T-helper 17 cell (primary cell): Measurements from ENCODE around the gene NFIB. TPM values are rescaled to one million over a fixed set of nuclear protein-coding genes. Genes with fewer than 3 reads are reported as not detected.

Experiments used
- ATAC-seq: fragments of 150-1000 bp; cut with Tn5 transposase; 2 replicates; pipeline ENCODE4 v1.10.0; 2021; ENCODE audit warnings: mild to moderate bottlenecking, moderate library complexity
- DNase-seq, 3 donors: peaks; one replicate each; pipeline versions ENCODE4 v3.0.0 to v3.0.0-alpha.2; 2020 to 2021
- H3K9me3 ChIP-seq: one replicate; pipeline ENCODE4 v1.7.0; 2013; ENCODE audit warnings: low read length, mild to moderate bottlenecking; ENCODE audit not compliant: control insufficient read depth, poor library complexity, severe bottlenecking
- H3K27ac Mint-ChIP-seq: one replicate; pipeline ENCODE4 v1.8.0; 2022; ENCODE audit warnings: mild to moderate bottlenecking, moderate library complexity, mixed read lengths
- H3K27me3 Mint-ChIP-seq: one replicate; pipeline ENCODE4 v1.8.0; 2022; ENCODE audit warnings: mixed read lengths
- H3K36me3 Mint-ChIP-seq: one replicate; pipeline ENCODE4 v1.8.0; 2022; ENCODE audit warnings: low read depth, mixed read lengths
- H3K4me1 Mint-ChIP-seq: one replicate; pipeline ENCODE4 v1.8.0; 2022; ENCODE audit warnings: mild to moderate bottlenecking, mixed read lengths
- H3K4me3 Mint-ChIP-seq: one replicate; pipeline ENCODE4 v1.8.0; 2022; ENCODE audit warnings: mild to moderate bottlenecking, moderate library complexity, mixed read lengths
- total RNA-seq, 4 donors: library from RNA in 2 of 4; stranded (reverse) in 2 of 4; gene quantifications; one replicate each; pipeline ENCODE4 v1.2.3 and lab custom pipeline; 2022 to 2026

Gene NFIB
- total RNA-seq, 2 donors from 2014 or later, result 0.12 to 0.76 TPM

DNA sequence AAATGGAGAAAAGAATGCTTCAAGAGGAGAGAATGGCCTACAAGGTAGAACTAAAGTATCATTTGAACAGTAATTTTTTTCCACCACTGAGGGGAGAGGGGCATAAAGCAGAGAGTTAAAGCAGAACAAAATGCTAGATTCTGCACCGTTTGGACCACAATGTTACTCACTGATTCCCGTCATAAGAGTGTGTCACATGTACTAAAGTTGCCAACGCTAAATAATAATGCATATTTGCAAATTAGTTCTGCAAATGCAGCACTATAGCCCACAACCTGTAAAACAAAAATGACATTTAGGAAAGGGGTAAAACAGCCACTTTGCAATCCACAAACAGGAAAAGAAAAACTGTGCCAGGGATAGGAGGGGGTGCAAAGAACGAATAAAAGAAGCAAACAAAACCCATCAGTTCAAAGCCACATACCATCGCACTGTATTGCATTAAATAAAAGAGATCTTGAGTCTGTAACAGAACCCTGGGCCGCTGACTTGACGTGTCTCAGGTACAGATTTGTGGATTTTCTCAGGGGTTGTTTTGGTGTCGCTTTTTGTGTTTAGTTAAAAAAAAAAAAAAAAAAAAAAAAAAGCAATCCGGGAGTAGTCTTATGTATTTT lies 7.7 kb upstream of the NFIB start:
- peak overlapping the region; percentile 94 for H3K4me3 Mint-ChIP-seq
- ATAC-seq, result no peak
- H3K4me1 Mint-ChIP-seq, result peaks cover 22% of the 10 kb centered on the region
- peaks cover 23% of the 10 kb centered on the region for H3K27me3 Mint-ChIP-seq
- H3K9me3 ChIP-seq, result no peaks in the 10 kb centered on the region
- peaks cover 4% of the 10 kb centered on the region for H3K36me3 Mint-ChIP-seq
- DNase-seq, result no peak
- H3K27ac Mint-ChIP-seq, result peak overlapping the region; percentile 6

GRCh38 chr9:14320271-14321181 lies 6.6 kb upstream of the NFIB start:
- Mint-ChIP-seq H3K27me3 (peaks cover 31% of the 10 kb centered on the region), H3K27ac (peak overlapping the region; percentile 6), H3K36me3 (peaks cover 4% of the 10 kb centered on the region), H3K4me1 (peaks cover 24% of the 10 kb centered on the region), H3K4me3 (peak overlapping the region; percentile 42)
- no peak for DNase-seq
- no peak for ATAC-seq
- no peaks in the 10 kb centered on the region for H3K9me3 ChIP-seq

DNA sequence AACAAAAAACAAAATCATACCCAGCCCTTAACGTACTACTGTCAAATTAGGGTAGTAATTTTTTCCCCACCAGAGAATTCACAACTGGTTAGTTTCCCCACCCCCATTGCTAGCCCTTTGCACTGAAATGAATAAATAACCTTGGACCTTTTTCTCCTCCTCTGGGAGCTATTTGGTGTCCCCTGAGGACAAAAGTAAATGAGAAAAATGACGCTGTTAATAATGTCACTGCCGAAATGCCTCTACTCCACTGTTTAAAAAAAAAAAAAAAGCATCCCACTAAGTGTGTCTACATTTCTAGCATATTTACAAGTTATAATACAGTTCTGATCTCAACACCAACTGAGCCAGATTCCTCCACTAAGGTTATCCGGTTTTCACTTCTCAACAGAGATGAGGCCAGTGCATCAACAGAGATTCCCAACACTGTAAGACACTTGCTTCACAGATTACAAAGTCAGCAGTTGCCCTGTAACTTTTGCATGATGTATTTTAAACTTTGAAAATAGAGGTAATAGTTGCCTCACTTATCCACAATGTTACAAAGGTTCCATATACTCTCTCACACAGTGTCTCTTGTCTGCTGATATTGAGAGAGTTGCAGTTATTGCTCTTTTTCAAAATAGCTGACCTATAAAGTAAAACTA lies 5.1 kb upstream of the NFIB start:
- no peaks in the 10 kb centered on the region for H3K9me3 ChIP-seq
- no peak for ATAC-seq
- no peak overlapping the region for H3K27ac Mint-ChIP-seq
- peaks cover 31% of the 10 kb centered on the region for H3K27me3 Mint-ChIP-seq
- no peak overlapping the region for H3K4me3 Mint-ChIP-seq
- DNase-seq, result no peak
- peaks cover 30% of the 10 kb centered on the region for H3K4me1 Mint-ChIP-seq
- H3K36me3 Mint-ChIP-seq, result peaks cover 9% of the 10 kb centered on the region

GRCh38 chr9:14318361-14318760 lies 4.4 kb upstream of the NFIB start:
- ATAC-seq, result no peak
- no peak for DNase-seq
- Mint-ChIP-seq H3K4me3 (no peak overlapping the region), H3K27me3 (peaks cover 36% of the 10 kb centered on the region), H3K4me1 (peaks cover 33% of the 10 kb centered on the region), H3K27ac (no peak overlapping the region), H3K36me3 (peaks cover 12% of the 10 kb centered on the region)
- H3K9me3 ChIP-seq, result no peaks in the 10 kb centered on the region

DNA sequence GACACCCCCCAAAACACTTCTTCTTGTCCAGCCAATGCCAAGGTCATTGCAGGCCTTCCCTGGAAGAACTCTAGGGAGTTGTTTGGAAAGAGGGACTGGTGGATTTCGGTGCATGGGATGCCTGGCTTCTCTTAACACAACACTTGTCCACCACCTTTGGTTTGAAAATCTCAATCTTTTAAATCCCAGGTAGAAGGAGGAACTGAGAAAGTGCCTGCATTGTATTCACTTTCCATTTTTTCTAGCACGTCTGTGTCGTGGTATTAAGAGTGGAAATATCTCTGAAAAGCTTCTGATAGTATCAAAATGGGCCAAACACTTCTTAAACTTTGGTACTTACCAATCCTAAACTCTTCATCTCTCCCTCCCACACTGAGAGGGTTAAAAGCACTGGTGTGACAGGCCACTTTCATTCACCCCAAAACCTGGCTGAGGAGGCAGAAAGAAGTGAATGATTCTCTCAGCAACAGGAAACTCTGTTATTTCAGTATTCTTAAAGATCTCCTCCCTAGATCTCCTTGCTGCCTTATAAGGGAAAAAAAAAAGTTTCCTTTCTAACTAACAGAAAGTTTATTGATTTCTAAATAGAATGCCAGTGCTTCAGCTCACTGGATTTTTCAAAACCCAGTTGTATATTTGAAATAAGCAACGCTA lies 3.9 kb upstream of the NFIB start:
- peaks cover 34% of the 10 kb centered on the region for H3K27me3 Mint-ChIP-seq
- no peak for DNase-seq
- peaks cover 12% of the 10 kb centered on the region for H3K36me3 Mint-ChIP-seq
- no peaks in the 10 kb centered on the region for H3K9me3 ChIP-seq
- ATAC-seq, result no peak
- no peak overlapping the region for H3K4me3 Mint-ChIP-seq
- no peak overlapping the region for H3K27ac Mint-ChIP-seq
- peaks cover 30% of the 10 kb centered on the region for H3K4me1 Mint-ChIP-seq

GRCh38 chr9:14316602-14317300 lies 2.8 kb upstream of the NFIB start:
- DNase-seq (no peak), ATAC-seq (no peak)
- Mint-ChIP-seq H3K27me3 (peaks cover 43% of the 10 kb centered on the region), H3K4me1 (peaks cover 30% of the 10 kb centered on the region), H3K27ac (peak overlapping the region; percentile 62), H3K4me3 (peak overlapping the region; percentile 67), H3K36me3 (peaks cover 12% of the 10 kb centered on the region)
- H3K9me3 ChIP-seq, result no peaks in the 10 kb centered on the region

DNA sequence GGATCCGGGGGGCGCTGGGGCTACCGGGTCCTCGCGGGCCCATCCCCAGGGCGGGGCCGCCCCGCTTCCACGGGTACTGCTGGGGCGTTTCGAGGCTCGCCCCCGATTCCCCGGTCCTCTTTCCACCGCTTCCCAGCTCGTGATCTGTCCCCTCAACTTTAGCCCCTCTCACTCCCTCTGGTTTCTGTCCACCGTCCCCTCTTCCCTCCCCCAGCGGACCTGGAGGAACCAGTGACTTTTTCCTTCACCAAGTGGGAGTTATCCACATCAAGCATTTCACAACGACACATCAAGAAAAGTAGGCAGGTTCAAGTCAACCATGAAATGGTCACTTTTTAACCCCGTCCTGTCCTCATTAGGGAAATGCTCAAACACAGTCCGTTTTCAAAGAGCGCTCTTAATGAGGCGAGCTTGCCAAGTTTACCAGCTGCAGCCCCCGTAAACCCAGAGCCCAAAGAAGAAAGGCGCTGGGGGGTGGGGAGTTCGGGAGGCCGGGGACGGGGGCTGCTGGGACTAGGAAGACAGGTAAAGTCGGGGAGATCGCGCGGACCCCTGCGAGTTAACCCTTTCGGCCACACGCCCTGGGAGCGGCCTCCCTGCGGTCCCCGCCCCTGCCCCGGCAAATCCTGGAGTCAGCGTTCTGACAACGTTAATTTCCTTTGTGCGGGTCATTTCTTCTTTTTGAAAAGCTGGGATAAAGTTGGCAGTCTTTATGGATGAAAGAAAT lies 2.1 kb upstream of the NFIB start:
- Mint-ChIP-seq H3K4me1 (peaks cover 27% of the 10 kb centered on the region), H3K27ac (no peak overlapping the region), H3K27me3 (peaks cover 42% of the 10 kb centered on the region), H3K4me3 (peak overlapping the region; percentile 93), H3K36me3 (peaks cover 12% of the 10 kb centered on the region)
- no peaks in the 10 kb centered on the region for H3K9me3 ChIP-seq
- DNase-seq (no peak), ATAC-seq (no peak)

- ATAC-seq, result peak; percentile 72
- DNase-seq, result peak in 1 of 3 donors; percentile 24
- H3K27ac Mint-ChIP-seq, result no peak overlapping the region
- peaks cover 12% of the 10 kb centered on the region for H3K36me3 Mint-ChIP-seq
- peaks cover 20% of the 10 kb centered on the region for H3K4me1 Mint-ChIP-seq
- no peaks in the 10 kb centered on the region for H3K9me3 ChIP-seq
- H3K4me3 Mint-ChIP-seq, result peak overlapping the region; percentile 93
- H3K27me3 Mint-ChIP-seq, result peaks cover 36% of the 10 kb centered on the region
Observed at GRCh38 chr9:14314929-14315874, 1.3 kb upstream of the NFIB start.

GRCh38 chr9:14314424-14314928 lies 535 bp upstream of the NFIB start:
- peak overlapping the region; percentile 90 for H3K4me3 Mint-ChIP-seq
- no peak for DNase-seq
- peaks cover 12% of the 10 kb centered on the region for H3K36me3 Mint-ChIP-seq
- H3K9me3 ChIP-seq, result no peaks in the 10 kb centered on the region
- ATAC-seq, result no peak
- peaks cover 21% of the 10 kb centered on the region for H3K4me1 Mint-ChIP-seq
- peaks cover 36% of the 10 kb centered on the region for H3K27me3 Mint-ChIP-seq
- no peak overlapping the region for H3K27ac Mint-ChIP-seq

- DNase-seq (no peak), ATAC-seq (no peak)
- Mint-ChIP-seq H3K27me3 (peaks cover 46% of the 10 kb centered on the region), H3K36me3 (peaks cover 12% of the 10 kb centered on the region), H3K27ac (no peak overlapping the region), H3K4me1 (peaks cover 24% of the 10 kb centered on the region), H3K4me3 (peak overlapping the region; percentile 90)
- no peaks in the 10 kb centered on the region for H3K9me3 ChIP-seq
Observed at GRCh38 chr9:14313378-14313940, 482 bp downstream of the NFIB start.
